ENCODE results near the gene GPR25.

The GPR25 gene
- 0.54 to 3.0 (median 1.2) reads per million in 4 donors for total RNA-seq

- no peak for DNase-seq
Measured at GRCh38 chr1:200872446-200873115, at the start of gene GPR25. Gene GPR25 (plus strand): TSS chr1:200872981. CDS start chr1:200873038, 57 bp downstream.

- DNase-seq = no peak
Measured at GRCh38 chr1:200831091-200831490, 41.7 kb upstream of the GPR25 start.

GRCh38 chr1:200834383-200834782 lies 38.4 kb upstream of the GPR25 start:
- DNase-seq = no peak

GRCh38 chr1:200836213-200836612 lies 36.6 kb upstream of the GPR25 start:
- DNase-seq = no peak

- DNase-seq = no peak
Measured at GRCh38 chr1:200837931-200838571, 34.7 kb upstream of the GPR25 start.

- no peak for DNase-seq
Measured at GRCh38 chr1:200838676-200839445, 33.9 kb upstream of the GPR25 start.

- DNase-seq = no peak
Measured at GRCh38 chr1:200845360-200845759, 27.4 kb upstream of the GPR25 start.

- DNase-seq = no peak
Measured at GRCh38 chr1:200846398-200846797, 26.4 kb upstream of the GPR25 start.

GRCh38 chr1:200849430-200849829 lies 23.4 kb upstream of the GPR25 start:
- DNase-seq = no peak

GRCh38 chr1:200850554-200850953 lies 22.2 kb upstream of the GPR25 start:
- DNase-seq = no peak

GRCh38 chr1:200856716-200857357 lies 15.9 kb upstream of the GPR25 start:
- no peak for DNase-seq

GRCh38 chr1:200857804-200858203 lies 15.0 kb upstream of the GPR25 start:
- DNase-seq = no peak

- no peak for DNase-seq
Measured at GRCh38 chr1:200861937-200862647, 10.7 kb upstream of the GPR25 start.

GRCh38 chr1:200862713-200863415 lies 9.9 kb upstream of the GPR25 start:
- DNase-seq = no peak

- no peak for DNase-seq
Measured at GRCh38 chr1:200866116-200866515, 6.7 kb upstream of the GPR25 start.

GRCh38 chr1:200866521-200866920 lies 6.3 kb upstream of the GPR25 start:
- peak in 1 of 5 donors; percentile 65 for DNase-seq

- DNase-seq = no peak
Measured at GRCh38 chr1:200867018-200867811, 5.6 kb upstream of the GPR25 start.

- DNase-seq = no peak
Measured at GRCh38 chr1:200869376-200869752, 3.4 kb upstream of the GPR25 start.

GRCh38 chr1:200869753-200870391 lies 2.9 kb upstream of the GPR25 start:
- peak in 1 of 5 donors; percentile 44 for DNase-seq

GRCh38 chr1:200873116-200873670 lies 412 bp downstream of the GPR25 start:
- DNase-seq = no peak

Measured in T-helper 1 cell (primary cell).